Ovary (tissue), 3 donors: ENCODE results near the gene ARL8A.

ENCODE experiments used
- EP300 ChIP-seq: sonication (generic); formaldehyde crosslinking; IDR thresholded peaks from one replicate; pipeline ENCODE4 v1.6.1; 2017; ENCODE audit warnings: antibody characterized with exemption
- POLR2A ChIP-seq: fragments of 450-650 bp; IDR thresholded peaks from one replicate; pipeline ENCODE4 v1.6.1; 2017; ENCODE audit warnings: antibody characterized with exemption, mild to moderate bottlenecking, moderate library complexity
- TF ChIP-seq, protein P1 (sequence below), 3 donors: fragments of 450-650 bp in 2 of 3; fragments of 200-600 bp in 1 of 3; IDR thresholded peaks; one replicate each; pipeline versions ENCODE4 v1.5.1 to v1.8.0; 2016 to 2022; ENCODE audit warnings: antibody characterized with exemption in 3 of 3, mild to moderate bottlenecking in 1 of 3
- donor health status: DM: no; HTN: no; CAD: no.

DNA sequence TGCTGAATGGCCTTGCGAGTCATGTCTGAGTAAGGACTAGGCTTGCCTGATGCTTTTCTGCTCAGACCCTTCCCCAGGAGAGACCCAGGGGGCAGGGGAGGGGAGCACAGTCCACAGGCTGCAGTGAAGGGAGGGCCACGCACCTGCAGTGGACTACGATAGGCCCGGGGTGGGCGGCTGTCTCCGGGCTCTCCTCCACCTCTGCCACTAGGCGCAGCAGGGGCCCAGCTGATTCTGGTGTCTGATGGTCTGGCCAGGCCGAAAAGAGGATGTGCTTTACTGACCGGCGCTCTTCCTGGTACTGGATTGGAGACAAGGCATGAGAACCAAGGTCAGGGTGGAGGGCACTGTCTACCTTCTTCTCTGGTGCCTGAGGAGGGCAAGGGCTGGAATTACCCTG is 7.9 kb upstream of the ARL8A start:
- TF ChIP-seq, protein P1, sequence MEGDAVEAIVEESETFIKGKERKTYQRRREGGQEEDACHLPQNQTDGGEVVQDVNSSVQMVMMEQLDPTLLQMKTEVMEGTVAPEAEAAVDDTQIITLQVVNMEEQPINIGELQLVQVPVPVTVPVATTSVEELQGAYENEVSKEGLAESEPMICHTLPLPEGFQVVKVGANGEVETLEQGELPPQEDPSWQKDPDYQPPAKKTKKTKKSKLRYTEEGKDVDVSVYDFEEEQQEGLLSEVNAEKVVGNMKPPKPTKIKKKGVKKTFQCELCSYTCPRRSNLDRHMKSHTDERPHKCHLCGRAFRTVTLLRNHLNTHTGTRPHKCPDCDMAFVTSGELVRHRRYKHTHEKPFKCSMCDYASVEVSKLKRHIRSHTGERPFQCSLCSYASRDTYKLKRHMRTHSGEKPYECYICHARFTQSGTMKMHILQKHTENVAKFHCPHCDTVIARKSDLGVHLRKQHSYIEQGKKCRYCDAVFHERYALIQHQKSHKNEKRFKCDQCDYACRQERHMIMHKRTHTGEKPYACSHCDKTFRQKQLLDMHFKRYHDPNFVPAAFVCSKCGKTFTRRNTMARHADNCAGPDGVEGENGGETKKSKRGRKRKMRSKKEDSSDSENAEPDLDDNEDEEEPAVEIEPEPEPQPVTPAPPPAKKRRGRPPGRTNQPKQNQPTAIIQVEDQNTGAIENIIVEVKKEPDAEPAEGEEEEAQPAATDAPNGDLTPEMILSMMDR (IDR thresholded peaks at IDR 0.05), result no peak
- TF ChIP-seq POLR2A, result no peak
- TF ChIP-seq EP300, result no peak
